Endothelial cell of umbilical vein (primary cell): ENCODE measurements around the gene SLC10A4. TPM values are rescaled to one million over a fixed set of nuclear protein-coding genes. Genes with fewer than 3 reads are reported as not detected.
"Not testable (repeated sequence)": the region's sequence is repeated elsewhere in the genome, so short reads cannot be mapped to it uniquely, and the experiment has no call there.

Source experiments
- BruUV-seq: library from RNA; stranded (reverse); fragments of 400-500 nt; replicated peaks from 2 replicates; lab custom pipeline; 2021; lab: Mats Ljungman, UMichigan
- CTCF ChIA-PET: fragments of 300-600, 350-600 bp; sonication (Branson Sonifier 250); formaldehyde crosslinking; loops from one replicate; lab custom pipeline; 2021; ENCODE audit warnings: antibody characterized with exemption, inconsistent platforms; lab: Charles Lee
- POLR2A ChIA-PET: fragments of 300-600, 350-600 bp; sonication (Branson Sonifier 250); formaldehyde crosslinking; loops from one replicate; lab custom pipeline; 2021; ENCODE audit warnings: antibody characterized with exemption, inconsistent platforms; lab: Charles Lee
- DNase-seq: peaks from one replicate; pipeline ENCODE4 v3.0.0-alpha.2; 2011; ENCODE audit warnings: low read depth, low spot score
- FAIRE-seq: peaks from 2 replicates; lab custom pipeline; 2011; peaks lifted over from hg19 to GRCh38; lab: Jason Lieb, UNC
- H2AFZ ChIP-seq: 2 replicates; pipeline ENCODE4 v1.6.0; 2012; ENCODE audit warnings: low read depth, low read length, control low read depth, inconsistent platforms
- H3K27ac ChIP-seq: 2 replicates; pipeline ENCODE4 v1.5.1; 2011; ENCODE audit warnings: low read depth, mild to moderate bottlenecking, control low read depth, low read length, moderate library complexity; ENCODE audit not compliant: insufficient read depth
- H3K27me3 ChIP-seq, 2 experiments: 2 replicates each; pipeline versions ENCODE4 v1.6.0 to v1.6.1; 2011; ENCODE audit warnings: low read length in 2 of 2, mixed read lengths in 1 of 2; ENCODE audit not compliant: control insufficient read depth in 2 of 2, insufficient read depth in 2 of 2
- H3K36me3 ChIP-seq, 2 experiments: 2 replicates in 1 of 2; 3 replicates in 1 of 2; pipeline ENCODE4 v1.5.1; 2011; ENCODE audit warnings: low read length in 2 of 2, mild to moderate bottlenecking in 1 of 2, moderate library complexity in 1 of 2; ENCODE audit not compliant: control insufficient read depth in 2 of 2, insufficient read depth in 2 of 2; ENCODE audit errors: extremely low read depth in 1 of 2
- H3K4me1 ChIP-seq: 3 replicates; pipeline ENCODE4 v1.5.1; 2011; ENCODE audit warnings: mild to moderate bottlenecking, low read length; ENCODE audit not compliant: control insufficient read depth, insufficient read depth; ENCODE audit errors: extremely low read depth
- H3K4me2 ChIP-seq: 2 replicates; pipeline ENCODE4 v1.6.1; 2011; ENCODE audit warnings: low read length, control low read depth, mixed read lengths; ENCODE audit not compliant: insufficient read depth
- H3K4me3 ChIP-seq, 3 experiments: fragments of 200-600 bp in 1 of 3; sonication (generic), shearing (Covaris generic) in 1 of 3; replicated peaks in 1 of 3; 2 replicates each; pipeline ENCODE4 v1.5.1; 2011 to 2016; ENCODE audit warnings: control low read depth in 3 of 3, low read length in 3 of 3, mild to moderate bottlenecking in 2 of 3, inconsistent platforms in 1 of 3, low read depth in 1 of 3, moderate library complexity in 1 of 3; ENCODE audit not compliant: insufficient read depth in 1 of 3
- H3K79me2 ChIP-seq: 2 replicates; pipeline ENCODE4 v1.6.0; 2012; ENCODE audit warnings: low read length, inconsistent platforms; ENCODE audit not compliant: control insufficient read depth, insufficient read depth
- H3K9ac ChIP-seq: replicated peaks from 2 replicates; pipeline ENCODE3; 2011; ENCODE audit warnings: low read length, control low read depth; ENCODE audit not compliant: insufficient read depth; ENCODE audit errors: extremely low read depth
- H3K9me1 ChIP-seq: replicated peaks from 3 replicates; pipeline ENCODE4 v1.6.0; 2011; ENCODE audit warnings: mild to moderate bottlenecking, low read length; ENCODE audit not compliant: control insufficient read depth, insufficient read depth; ENCODE audit errors: extremely low read depth
- H3K9me3 ChIP-seq: replicated peaks from 2 replicates; pipeline ENCODE4 v1.5.1; 2012; ENCODE audit warnings: low read length, inconsistent platforms; ENCODE audit not compliant: control insufficient read depth, insufficient read depth
- H4K20me1 ChIP-seq: replicated peaks from 2 replicates; pipeline ENCODE3; 2011; ENCODE audit warnings: mild to moderate bottlenecking, low read length; ENCODE audit not compliant: control insufficient read depth, insufficient read depth; ENCODE audit errors: extremely low read depth
- CTCF ChIP-seq, 2 donors: IDR thresholded peaks; 1 replicate in 1 of 2; 2 replicates in 1 of 2; pipeline ENCODE4 v1.5.1; 2011; ENCODE audit warnings: low read length in 2 of 2, mild to moderate bottlenecking in 2 of 2, moderate library complexity in 2 of 2, control low read depth in 1 of 2, inconsistent platforms in 1 of 2, low read depth in 1 of 2; ENCODE audit not compliant: insufficient read depth in 1 of 2; ENCODE audit errors: extremely low read depth in 1 of 2
- EZH2 ChIP-seq: IDR thresholded peaks from 2 replicates; pipeline ENCODE4 v1.6.1; 2012; ENCODE audit warnings: borderline replicate concordance, low read depth, mild to moderate bottlenecking, moderate library complexity, low read length, inconsistent platforms; ENCODE audit not compliant: severe bottlenecking
- FOS ChIP-seq: IDR thresholded peaks from 2 replicates; pipeline ENCODE4 v1.6.1; 2011; ENCODE audit warnings: mild to moderate bottlenecking, low read length, moderate library complexity, borderline replicate concordance; ENCODE audit not compliant: insufficient read depth
- GATA2 ChIP-seq: IDR thresholded peaks from 2 replicates; pipeline ENCODE4 v1.7.0; 2011; ENCODE audit warnings: low read depth, mild to moderate bottlenecking, moderate library complexity, mixed read lengths, low read length; ENCODE audit not compliant: insufficient read length, insufficient read depth
- JUN ChIP-seq: IDR thresholded peaks from 2 replicates; pipeline ENCODE4 v1.6.1; 2011; ENCODE audit warnings: borderline replicate concordance, low read depth; ENCODE audit not compliant: insufficient read length, insufficient read depth
- MYC ChIP-seq: IDR thresholded peaks from one replicate; pipeline ENCODE4 v1.6.1; 2011; ENCODE audit warnings: mild to moderate bottlenecking, low read depth, low read length
- POLR2A ChIP-seq: IDR thresholded peaks from 2 replicates; pipeline ENCODE4 v1.6.1; 2012; ENCODE audit warnings: low read depth, mild to moderate bottlenecking, control low read depth, low read length
- POLR2AphosphoS5 ChIP-seq: IDR thresholded peaks from 2 replicates; pipeline ENCODE4 v1.6.1; 2012; ENCODE audit warnings: low read depth, mild to moderate bottlenecking, control low read depth, low read length, moderate library complexity; ENCODE audit not compliant: insufficient read depth
- dilution Hi-C: fragments of 300-500 bp; cut with MboI; formaldehyde crosslinking; loops from one replicate; pipeline ENCODE4 v1.15.0; 2019; ENCODE audit warnings: low sequenced_read_pairs; ENCODE audit not compliant: extremely low pct_ligation_motif_present
- intact Hi-C: fragments of 100-400 bp; cut with micrococcal nuclease; formaldehyde crosslinking; loops from one replicate; pipeline ENCODE4 v1.10.0; 2022
- polyA plus RNA-seq, 4 experiments: library from polyadenylated mRNA; depleted of rRNA in 3 of 4; stranded (reverse) in 3 of 4; unstranded in 1 of 4; fragments of >200 nt; gene quantifications; 2 replicates each; pipeline versions ENCODE4 v1.2.1 to v1.2.3, GENCODE V29; 2011 to 2012; ENCODE audit warnings: missing spikeins in 1 of 4
- total RNA-seq: library from RNA; stranded (reverse); gene quantifications from 2 replicates; pipeline ENCODE4 v1.2.3, GENCODE V29; 2021

The SLC10A4 gene
- total and polyA plus RNA-seq, 2 donors (not counting 3 experiments of a cell fraction or from before 2014, with no cell fraction given), result 0.06 TPM; not detected in 1

- H3K4me2 ChIP-seq, result no peak overlapping the region
Observed at GRCh38 chr4:48450740-48451139, 32.4 kb upstream of the SLC10A4 start.

GRCh38 chr4:48451656-48452055, 31.5 kb upstream of the SLC10A4 start:
- POLR2A ChIA-PET, CTCF ChIA-PET, H3K9me3 ChIP-seq, H3K27me3 ChIP-seq, H3K4me1 ChIP-seq, H3K9ac ChIP-seq, intact Hi-C loops, H3K79me2 ChIP-seq, H3K4me2 ChIP-seq, H4K20me1 ChIP-seq, H3K27ac ChIP-seq, DNase-seq, FAIRE-seq, dilution Hi-C loops, H3K36me3 ChIP-seq, H3K9me1 ChIP-seq, H2AFZ ChIP-seq, BruUV-seq, H3K4me3 ChIP-seq: not testable (repeated sequence)

More at GRCh38 chr4:48450740-48451139, 32.4 kb upstream of the SLC10A4 start:
- DNase-seq (no peak), FAIRE-seq (peak; percentile 42)
- intact Hi-C loops (no loop called here), dilution Hi-C loops (no loop called here)
- no TSS peak for BruUV-seq
- Histone ChIP-seq H3K27me3 (peaks cover 0 to under 1% of the 10 kb centered on the region in 2 experiments), H3K4me1 (no peaks in the 10 kb centered on the region), H3K4me3 (no peak overlapping the region), H3K9me1 (no peaks in the 10 kb centered on the region), H3K9me3 (no peaks in the 10 kb centered on the region), H4K20me1 (no peaks in the 10 kb centered on the region), H3K27ac (no peak overlapping the region), H2AFZ (no peak overlapping the region), H3K9ac (no peak overlapping the region), H3K36me3 (no peaks in the 10 kb centered on the region), H3K79me2 (no peaks in the 10 kb centered on the region)
- ChIA-PET CTCF (interaction anchor here (0.5 kb wide), 1 partner anchor 76 kb away, joined by 3 read pairs; no protein-coding TSS in a partner anchor), POLR2A (no interaction called here)
- TF ChIP-seq POLR2A, result no peak
- TF ChIP-seq FOS, result no peak
- no peak for TF ChIP-seq JUN
- TF ChIP-seq GATA2, result no peak
- no peak for TF ChIP-seq MYC
- no peak for TF ChIP-seq CTCF (IDR thresholded peaks at IDR 0.05; ENCODE audit: extremely low read depth in 1 of 2, insufficient read depth in 1 of 2, low read depth in 1 of 2, low read length in 2 of 2)
- no peak for TF ChIP-seq POLR2AphosphoS5
- TF ChIP-seq EZH2, result no peak
